GM12874 (cell line): ENCODE data around the gene PDIA6.

ENCODE experiments used
- TF ChIP-seq, protein P1 (sequence below): IDR thresholded peaks from 2 replicates; pipeline ENCODE4 v1.5.1; 2011; ENCODE audit warnings: low read depth, mild to moderate bottlenecking, control low read depth, low read length, moderate library complexity; ENCODE audit not compliant: insufficient read depth

The PDIA6 gene

DNA sequence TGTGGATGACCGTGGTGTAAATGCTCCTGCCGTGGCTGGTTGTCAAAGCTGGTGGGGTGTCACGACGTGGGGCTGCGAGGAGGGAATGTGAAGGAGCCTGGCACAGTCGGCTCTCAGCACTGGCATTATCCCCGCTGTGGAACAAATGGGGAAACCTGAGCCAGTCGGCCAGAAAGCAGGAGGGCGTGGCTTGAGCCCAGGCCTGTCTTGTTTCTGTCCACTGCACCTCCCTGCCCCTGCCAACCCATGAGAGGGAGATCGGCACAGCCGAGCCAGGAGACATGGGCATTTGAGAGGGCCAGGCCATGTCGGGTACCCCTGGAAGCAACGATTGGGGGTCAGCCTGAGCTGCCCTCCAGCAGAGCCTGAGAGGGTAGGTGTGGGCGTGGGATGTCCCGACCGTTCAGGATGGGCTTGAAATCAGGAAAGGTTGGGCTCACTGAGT is 44.5 kb downstream of the PDIA6 start:
- TF ChIP-seq, protein P1, sequence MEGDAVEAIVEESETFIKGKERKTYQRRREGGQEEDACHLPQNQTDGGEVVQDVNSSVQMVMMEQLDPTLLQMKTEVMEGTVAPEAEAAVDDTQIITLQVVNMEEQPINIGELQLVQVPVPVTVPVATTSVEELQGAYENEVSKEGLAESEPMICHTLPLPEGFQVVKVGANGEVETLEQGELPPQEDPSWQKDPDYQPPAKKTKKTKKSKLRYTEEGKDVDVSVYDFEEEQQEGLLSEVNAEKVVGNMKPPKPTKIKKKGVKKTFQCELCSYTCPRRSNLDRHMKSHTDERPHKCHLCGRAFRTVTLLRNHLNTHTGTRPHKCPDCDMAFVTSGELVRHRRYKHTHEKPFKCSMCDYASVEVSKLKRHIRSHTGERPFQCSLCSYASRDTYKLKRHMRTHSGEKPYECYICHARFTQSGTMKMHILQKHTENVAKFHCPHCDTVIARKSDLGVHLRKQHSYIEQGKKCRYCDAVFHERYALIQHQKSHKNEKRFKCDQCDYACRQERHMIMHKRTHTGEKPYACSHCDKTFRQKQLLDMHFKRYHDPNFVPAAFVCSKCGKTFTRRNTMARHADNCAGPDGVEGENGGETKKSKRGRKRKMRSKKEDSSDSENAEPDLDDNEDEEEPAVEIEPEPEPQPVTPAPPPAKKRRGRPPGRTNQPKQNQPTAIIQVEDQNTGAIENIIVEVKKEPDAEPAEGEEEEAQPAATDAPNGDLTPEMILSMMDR = no peak

DNA sequence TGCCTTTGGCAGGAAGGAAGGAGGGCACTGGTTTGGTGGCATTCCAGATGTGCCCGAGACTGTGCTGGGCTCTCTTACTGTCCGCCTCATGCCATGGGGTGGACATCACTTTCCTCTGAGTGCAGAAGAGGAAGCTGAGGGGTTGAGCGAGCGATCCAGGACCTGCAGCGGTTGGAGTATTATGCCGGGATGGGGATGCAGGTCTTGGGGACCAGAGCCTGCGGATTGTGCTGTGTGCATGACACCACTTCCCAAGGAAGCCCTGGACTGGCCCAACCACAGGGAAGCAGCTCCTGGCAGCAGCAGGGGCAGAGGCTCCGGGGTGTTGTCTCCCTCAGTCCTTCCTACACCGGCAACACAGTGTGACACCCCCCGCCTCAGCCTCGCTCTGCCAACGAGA is 46.7 kb downstream of the PDIA6 start:
- TF ChIP-seq, protein P1 = no peak

DNA sequence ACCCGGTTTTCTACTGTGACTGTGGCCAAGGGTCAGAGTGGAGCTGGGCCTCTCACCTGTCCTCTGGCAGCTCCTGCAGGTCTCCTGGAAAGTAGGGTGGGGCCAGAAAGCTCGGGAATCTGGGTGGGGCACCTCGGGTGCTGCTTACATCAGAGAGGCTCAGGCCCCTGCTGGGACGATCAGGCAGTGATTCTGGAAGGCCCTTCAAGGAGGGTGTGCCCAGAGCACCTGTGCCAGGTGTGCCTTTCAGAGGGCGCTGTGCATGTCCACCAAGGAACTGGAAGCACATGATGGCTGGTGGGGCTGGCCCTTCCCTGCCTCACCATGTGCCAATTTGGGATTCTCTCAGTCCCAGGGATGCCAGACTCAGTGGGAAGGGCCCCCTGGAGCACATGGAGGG is 47.1 kb downstream of the PDIA6 start:
- TF ChIP-seq, protein P1 = no peak

DNA sequence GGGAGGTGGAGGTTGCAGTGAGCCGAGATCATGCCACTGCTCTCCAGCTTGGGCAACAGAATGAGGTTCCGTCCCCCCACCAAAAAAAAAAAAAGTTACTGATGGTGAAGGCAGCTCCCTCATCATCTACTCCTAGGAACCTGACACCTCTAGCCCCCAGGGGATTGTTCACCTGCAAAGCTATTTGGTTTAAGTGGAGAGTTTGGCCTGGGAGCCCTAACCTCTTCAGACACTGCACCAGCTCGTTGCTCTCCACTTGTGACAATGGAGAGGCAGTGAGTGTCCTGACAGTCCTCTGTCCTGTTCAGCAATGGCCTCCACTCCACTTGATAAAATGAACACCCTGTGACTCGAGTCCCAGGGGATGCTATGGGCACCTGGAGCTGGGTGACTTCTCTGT is 47.7 kb downstream of the PDIA6 start:
- TF ChIP-seq, protein P1 = no peak

DNA sequence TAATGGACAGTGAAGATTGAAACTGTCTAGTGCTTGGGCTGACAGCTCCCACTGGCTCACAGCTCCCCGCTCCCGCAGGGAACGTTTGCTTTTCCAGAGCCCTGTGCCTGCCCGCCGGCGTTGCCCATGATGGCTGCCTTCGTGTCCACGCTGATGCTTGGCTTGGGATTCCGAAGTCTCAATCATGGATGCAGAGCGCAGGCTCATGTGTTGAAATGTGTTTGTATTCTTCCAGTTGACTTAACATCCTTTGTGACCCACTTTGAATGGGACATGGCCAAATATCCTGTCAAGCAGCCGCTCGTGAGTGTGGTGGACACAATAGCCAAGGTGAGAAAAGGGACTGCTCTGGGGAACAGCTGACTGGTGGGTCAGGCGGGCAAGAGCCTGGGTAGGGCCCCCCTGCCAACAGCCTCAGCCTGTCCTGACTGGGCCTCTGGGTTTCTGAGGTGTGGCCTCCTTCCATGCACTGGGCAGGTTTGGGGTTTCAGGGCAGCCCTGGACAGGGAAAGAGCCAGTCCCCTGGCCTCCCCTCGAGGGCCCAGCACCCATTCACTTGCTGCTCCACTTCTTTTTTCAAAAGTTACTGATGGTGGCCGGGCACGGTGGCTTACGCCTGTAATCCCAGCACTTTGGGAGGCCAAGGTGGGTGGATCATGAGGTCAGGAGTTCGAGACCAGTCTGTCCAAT is 48.3 kb downstream of the PDIA6 start:
- TF ChIP-seq, protein P1 = no peak

DNA sequence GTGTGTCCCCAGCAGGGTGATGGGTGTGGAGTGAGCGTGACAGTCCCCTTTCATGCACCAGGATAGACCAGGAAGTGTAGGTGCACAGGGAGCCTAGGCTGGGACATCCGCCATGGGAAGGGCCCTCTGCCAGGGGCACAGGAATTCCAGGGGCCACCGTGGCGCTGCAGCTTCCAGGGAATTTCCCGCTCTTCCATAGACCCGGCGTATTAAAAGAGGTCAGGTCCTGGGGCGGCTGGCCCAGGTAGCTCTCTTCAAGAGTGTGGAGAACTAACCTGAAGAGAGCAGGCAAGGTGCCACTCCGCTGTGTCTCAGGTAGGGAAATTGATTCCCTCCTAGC is 49.2 kb downstream of the PDIA6 start:
- TF ChIP-seq, protein P1 = no peak

DNA sequence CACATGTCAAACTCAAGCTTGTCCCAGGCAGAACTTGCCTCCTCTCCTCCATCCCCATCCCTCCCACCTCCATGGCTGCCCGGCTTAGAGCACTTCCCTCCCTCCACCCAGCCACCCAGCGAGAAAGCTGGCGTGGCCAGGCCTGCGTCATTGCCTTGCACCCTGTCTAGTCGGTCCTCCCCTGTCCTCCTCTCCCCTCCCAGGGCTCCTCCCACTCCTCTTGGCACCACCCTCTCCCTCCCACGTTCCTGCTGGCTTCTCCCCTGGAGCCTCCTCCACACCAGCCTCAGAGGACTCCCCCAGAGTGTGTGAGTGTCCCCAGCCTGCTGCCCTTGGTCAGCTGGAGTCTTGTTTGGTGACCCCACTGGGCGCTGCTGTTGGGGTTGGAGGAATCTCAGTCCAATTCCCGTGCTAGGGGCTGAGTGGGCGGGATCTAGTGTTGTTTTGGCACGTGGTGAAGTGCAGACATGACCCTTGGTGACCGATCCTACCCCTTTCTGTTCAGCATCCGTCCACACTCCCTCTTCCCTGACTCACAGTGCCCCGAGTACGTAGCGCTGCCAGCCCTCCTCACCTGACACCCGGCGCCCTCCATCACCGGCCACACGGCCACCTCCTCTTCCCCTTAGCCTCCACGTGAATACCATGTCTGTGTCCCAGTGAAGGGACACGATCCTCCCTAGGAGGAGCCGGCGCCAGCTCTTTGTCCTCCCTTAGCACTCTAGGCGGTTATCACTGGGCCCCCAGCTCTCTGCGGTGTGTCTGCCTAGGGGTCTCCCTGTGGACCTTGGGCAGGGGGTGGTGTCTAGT is 49.7 kb downstream of the PDIA6 start:
- TF ChIP-seq, protein P1 = no peak
